ENCODE measurements around the gene SBF2. TPM values are rescaled to one million over a fixed set of nuclear protein-coding genes. Genes with fewer than 3 reads are reported as not detected.

The SBF2 gene
- total RNA-seq, 4 donors from 2014 or later, result 20.6 to 48.6 (median 26.0) TPM

DNA sequence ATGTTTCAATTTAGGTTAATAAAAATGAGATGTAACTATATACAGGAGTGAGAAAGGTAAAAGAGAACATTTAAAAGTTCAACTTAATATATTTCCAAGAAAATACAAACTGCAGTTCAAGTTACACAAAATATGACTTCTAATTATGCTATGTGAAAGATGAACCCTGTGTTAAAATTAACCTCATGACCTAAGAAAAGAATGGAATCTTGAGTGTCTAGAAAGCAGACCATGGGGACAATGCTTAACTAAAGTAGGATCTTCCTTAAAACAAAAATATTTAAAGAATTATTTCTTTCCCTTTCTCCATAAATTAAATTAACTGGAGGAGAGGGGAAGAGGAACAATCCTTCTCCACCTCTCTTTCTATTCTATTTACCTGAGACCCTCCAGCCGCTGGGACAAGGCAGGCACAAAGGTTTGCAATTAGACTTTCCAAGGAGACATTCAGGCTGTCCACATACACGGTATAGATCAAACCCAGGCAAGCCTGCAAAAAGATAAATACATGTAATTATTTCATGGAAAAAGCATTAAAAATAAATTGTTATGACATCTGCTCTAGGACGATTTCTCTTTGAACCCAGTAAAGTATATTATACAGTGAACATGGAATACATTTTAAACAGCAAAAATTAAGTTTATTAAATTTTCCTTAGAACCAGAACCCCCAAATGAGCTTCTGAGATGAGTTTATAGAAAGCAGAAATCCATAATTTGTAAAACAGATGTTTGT, 264.5 kb downstream of the SBF2 start:
- no peak overlapping the region for H3K4me3 ChIP-seq
- 80 to 85% methylated on average over 3 of the region's 3 CpGs for WGBS, 2 donors
- H3K27ac ChIP-seq, result no peak overlapping the region
- H3K27me3 ChIP-seq, result no peaks in the 10 kb centered on the region
- H3K9me3 ChIP-seq, result no peaks in the 10 kb centered on the region
- TF ChIP-seq, protein P1, sequence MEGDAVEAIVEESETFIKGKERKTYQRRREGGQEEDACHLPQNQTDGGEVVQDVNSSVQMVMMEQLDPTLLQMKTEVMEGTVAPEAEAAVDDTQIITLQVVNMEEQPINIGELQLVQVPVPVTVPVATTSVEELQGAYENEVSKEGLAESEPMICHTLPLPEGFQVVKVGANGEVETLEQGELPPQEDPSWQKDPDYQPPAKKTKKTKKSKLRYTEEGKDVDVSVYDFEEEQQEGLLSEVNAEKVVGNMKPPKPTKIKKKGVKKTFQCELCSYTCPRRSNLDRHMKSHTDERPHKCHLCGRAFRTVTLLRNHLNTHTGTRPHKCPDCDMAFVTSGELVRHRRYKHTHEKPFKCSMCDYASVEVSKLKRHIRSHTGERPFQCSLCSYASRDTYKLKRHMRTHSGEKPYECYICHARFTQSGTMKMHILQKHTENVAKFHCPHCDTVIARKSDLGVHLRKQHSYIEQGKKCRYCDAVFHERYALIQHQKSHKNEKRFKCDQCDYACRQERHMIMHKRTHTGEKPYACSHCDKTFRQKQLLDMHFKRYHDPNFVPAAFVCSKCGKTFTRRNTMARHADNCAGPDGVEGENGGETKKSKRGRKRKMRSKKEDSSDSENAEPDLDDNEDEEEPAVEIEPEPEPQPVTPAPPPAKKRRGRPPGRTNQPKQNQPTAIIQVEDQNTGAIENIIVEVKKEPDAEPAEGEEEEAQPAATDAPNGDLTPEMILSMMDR (IDR thresholded peaks at IDR 0.05), result no peak
- no peak for TF ChIP-seq POLR2A (IDR thresholded peaks at IDR 0.05)
- peaks cover 0 to 28% (median 0%) of the 10 kb centered on the region in 3 donors for H3K36me3 ChIP-seq
- H3K4me1 ChIP-seq, result no peaks in the 10 kb centered on the region
- DNase-seq, result no peak
- intact Hi-C loops (cut with DNase I), result no loop called here

DNA sequence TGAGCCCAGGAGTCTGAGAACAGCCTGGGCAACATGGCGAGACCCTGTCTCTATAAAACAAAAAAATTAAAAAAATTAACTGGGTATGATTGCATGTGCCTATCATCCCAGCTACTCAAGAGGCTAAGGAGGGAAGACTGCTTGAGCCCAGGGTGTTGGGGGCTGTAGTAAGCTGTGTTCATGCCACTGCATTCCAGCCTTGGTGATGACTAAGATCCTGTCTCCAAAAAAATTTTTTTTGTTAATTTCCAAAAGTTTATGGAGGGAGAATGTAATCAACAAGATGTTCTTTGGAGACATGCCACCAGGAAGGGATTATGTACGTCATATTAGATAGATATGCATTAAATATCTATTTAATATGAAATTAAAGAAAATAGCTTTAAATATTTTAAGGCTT, 267.5 kb downstream of the SBF2 start:
- intact Hi-C loops (cut with DNase I), result no loop called here
- Histone ChIP-seq H3K4me3 (no peak overlapping the region), H3K4me1 (no peaks in the 10 kb centered on the region), H3K27ac (no peak overlapping the region), H3K9me3 (no peaks in the 10 kb centered on the region), H3K27me3 (no peaks in the 10 kb centered on the region), H3K36me3 (peaks cover 0 to 28% (median 0%) of the 10 kb centered on the region in 3 donors)
- 81 to 85% methylated on average over 2 of the region's 2 CpGs for WGBS, 2 donors
- DNase-seq, result no peak
- TF ChIP-seq, protein P1 (IDR thresholded peaks at IDR 0.05), result no peak
- no peak for TF ChIP-seq POLR2A (IDR thresholded peaks at IDR 0.05)

DNA sequence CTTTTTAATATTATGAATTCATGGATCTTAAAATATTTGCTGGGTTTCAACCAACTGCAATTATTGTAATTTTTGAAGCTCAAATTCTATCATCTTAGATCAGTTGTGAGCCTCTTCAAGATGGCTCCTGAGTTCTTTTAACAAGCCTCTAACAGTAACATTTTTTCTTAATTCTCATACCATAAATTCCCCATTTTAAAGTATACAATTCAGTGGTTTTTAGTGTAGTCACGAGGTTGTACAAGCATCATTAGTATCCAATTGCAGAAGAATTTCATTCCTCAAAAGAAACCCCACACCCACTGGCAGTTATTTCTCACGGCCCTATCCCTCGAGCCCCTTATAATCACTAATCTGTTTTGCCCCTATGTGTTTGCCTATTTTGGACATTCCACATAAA, 270.8 kb downstream of the SBF2 start:
- no peaks in the 10 kb centered on the region for H3K27me3 ChIP-seq
- peaks cover 0 to 9% (median 0%) of the 10 kb centered on the region in 3 donors for H3K4me1 ChIP-seq
- intact Hi-C loops (cut with DNase I), result no loop called here
- DNase-seq, result no peak
- WGBS, 2 donors, result 91 to 94% methylated on average over 3 of the region's 3 CpGs
- no peak for TF ChIP-seq POLR2A (IDR thresholded peaks at IDR 0.05)
- TF ChIP-seq, protein P1 (IDR thresholded peaks at IDR 0.05), result no peak
- H3K4me3 ChIP-seq, result no peak overlapping the region
- H3K36me3 ChIP-seq, result peaks cover 0 to 12% (median 0%) of the 10 kb centered on the region in 3 donors
- H3K9me3 ChIP-seq, result no peaks in the 10 kb centered on the region
- no peak overlapping the region for H3K27ac ChIP-seq

DNA sequence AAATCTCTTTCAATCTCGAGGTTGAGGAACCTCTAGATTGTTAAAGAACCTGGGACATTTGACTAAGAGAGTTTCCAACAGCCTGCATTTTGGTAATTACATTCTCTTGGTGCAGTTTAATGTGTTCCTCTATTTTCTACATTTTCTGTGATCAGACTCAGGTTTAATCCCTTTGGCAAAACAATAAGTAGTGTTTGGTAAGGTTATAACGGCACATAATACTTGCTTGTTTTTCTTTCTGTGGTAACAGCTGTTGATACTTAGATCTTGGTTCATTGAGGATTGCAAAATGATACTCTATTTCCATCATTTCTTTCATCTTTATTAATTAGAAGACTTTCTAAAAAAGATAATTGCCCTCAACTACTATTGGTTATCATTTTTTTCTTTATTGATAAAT, 271.3 kb downstream of the SBF2 start:
- 54 to 65% methylated on average over 2 of the region's 2 CpGs for WGBS, 2 donors
- no peak for TF ChIP-seq POLR2A (IDR thresholded peaks at IDR 0.05)
- TF ChIP-seq, protein P1 (IDR thresholded peaks at IDR 0.05), result no peak

DNA sequence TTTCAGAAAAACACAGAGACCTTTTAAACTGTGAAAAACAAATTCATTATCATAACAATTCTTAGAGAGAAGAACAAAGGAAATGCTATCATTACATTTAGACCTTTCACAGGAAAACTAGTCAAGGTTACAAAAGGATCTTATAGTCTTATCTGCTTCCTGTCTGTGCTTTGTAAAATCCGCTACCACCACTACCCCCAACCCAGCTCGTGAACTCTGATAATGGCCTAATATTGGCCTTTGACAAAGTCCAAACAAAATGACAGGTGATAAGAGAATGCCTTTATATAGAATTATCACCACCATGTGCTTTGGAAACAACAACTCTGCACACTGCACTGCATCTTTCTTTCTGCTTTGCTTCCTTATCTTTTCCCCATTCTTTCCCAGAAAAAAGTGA, 272.5 kb downstream of the SBF2 start:
- Histone ChIP-seq H3K27ac (no peak overlapping the region), H3K4me3 (no peak overlapping the region), H3K9me3 (no peaks in the 10 kb centered on the region), H3K4me1 (peaks cover 0 to 9% (median 0%) of the 10 kb centered on the region in 3 donors), H3K36me3 (no peaks in the 10 kb centered on the region), H3K27me3 (no peaks in the 10 kb centered on the region)
- intact Hi-C loops (cut with DNase I), result no loop called here
- no peak for DNase-seq
- 64 to 65% methylated on average over 2 of the region's 2 CpGs for WGBS, 2 donors
- TF ChIP-seq, protein P1 (IDR thresholded peaks at IDR 0.05), result no peak

More for the DNA sequence above, 271.3 kb downstream of the SBF2 start:
- H3K4me3 ChIP-seq, result no peak overlapping the region
- H3K9me3 ChIP-seq, result no peaks in the 10 kb centered on the region
- peaks cover 0 to 8% (median 0%) of the 10 kb centered on the region in 3 donors for H3K36me3 ChIP-seq
- no peak for DNase-seq
- no peak overlapping the region for H3K27ac ChIP-seq
- H3K4me1 ChIP-seq, result peaks cover 0 to 9% (median 0%) of the 10 kb centered on the region in 3 donors
- intact Hi-C loops (cut with DNase I), result no loop called here
- no peaks in the 10 kb centered on the region for H3K27me3 ChIP-seq

Measured in esophagus squamous epithelium (tissue), 5 donors.